HL-60 (cell line): ENCODE results near the gene DPYD.

Experiments used
- DNase-seq, 2 experiments: peaks; one replicate each; pipeline ENCODE4 v3.0.0-alpha.2; 2010 to 2020; ENCODE audit warnings: low read depth in 1 of 2, low spot score in 1 of 2
- H3K27ac ChIP-seq: fragments of 250-450 bp; sonication (Bioruptor Pico); replicated peaks from 2 replicates; pipeline ENCODE4 v1.5.1; 2020; ENCODE audit warnings: mild to moderate bottlenecking, moderate library complexity
- H3K27me3 ChIP-seq: fragments of 250-450 bp; sonication (Bioruptor Pico); 2 replicates; pipeline ENCODE4 v1.5.1; 2021; ENCODE audit warnings: mild to moderate bottlenecking, moderate library complexity; ENCODE audit not compliant: insufficient read depth, poor library complexity, severe bottlenecking
- H3K4me3 ChIP-seq: replicated peaks from 2 replicates; pipeline ENCODE4 v1.5.1; 2011; ENCODE audit warnings: mild to moderate bottlenecking, control low read depth, low read length; ENCODE audit not compliant: insufficient read depth
- CTCF ChIP-seq: IDR thresholded peaks from one replicate; pipeline ENCODE4 v1.5.1; 2011; ENCODE audit warnings: low read length, control low read depth, inconsistent platforms; ENCODE audit not compliant: insufficient read depth
- GABPA ChIP-seq: IDR thresholded peaks from 2 replicates; pipeline ENCODE4 v1.6.1; 2012; ENCODE audit warnings: low read depth
- POLR2AphosphoS5 ChIP-seq: IDR thresholded peaks from 2 replicates; pipeline ENCODE4 v1.6.1; 2012; ENCODE audit warnings: low read depth
- REST ChIP-seq: IDR thresholded peaks from 2 replicates; pipeline ENCODE4 v1.6.1; 2012; ENCODE audit warnings: low read depth; ENCODE audit not compliant: insufficient replicate concordance
- SPI1 ChIP-seq: IDR thresholded peaks from 2 replicates; pipeline ENCODE4 v1.6.1; 2012; ENCODE audit warnings: low read depth, mild to moderate bottlenecking, borderline replicate concordance

The DPYD gene

GRCh38 chr1:97364086-97364485 is 556.7 kb downstream of the DPYD start:
- H3K4me3 ChIP-seq: no peak overlapping the region
- H3K27me3 ChIP-seq: no peaks in the 10 kb centered on the region
- no peak for TF ChIP-seq SPI1
- TF ChIP-seq GABPA: no peak
- no peak for TF ChIP-seq CTCF
- no peak for TF ChIP-seq POLR2AphosphoS5
- no peak for TF ChIP-seq REST
- no peak overlapping the region for H3K27ac ChIP-seq
- DNase-seq: no peak

- Histone ChIP-seq H3K4me3 (no peak overlapping the region), H3K27me3 (no peaks in the 10 kb centered on the region), H3K27ac (no peak overlapping the region)
- DNase-seq: no peak
- TF ChIP-seq POLR2AphosphoS5 (no peak), CTCF (no peak), SPI1 (no peak), GABPA (no peak), REST (no peak)
These were observed 564.5 kb downstream of the DPYD start for GRCh38 chr1:97356309-97356708.

GRCh38 chr1:97352936-97353382 is 567.9 kb downstream of the DPYD start:
- TF ChIP-seq GABPA (no peak), POLR2AphosphoS5 (no peak), CTCF (no peak), SPI1 (no peak), REST (no peak)
- Histone ChIP-seq H3K4me3 (no peak overlapping the region), H3K27me3 (no peaks in the 10 kb centered on the region), H3K27ac (no peak overlapping the region)
- DNase-seq: no peak
